Amniotic stem cell (primary cell): ENCODE results near the gene MDFI.
"Not testable (repeated sequence)": the region's sequence is repeated elsewhere in the genome, so short reads cannot be mapped to it uniquely, and the experiment has no call there.

Source experiments
- DNase-seq: peaks from one replicate; lab custom pipeline; 2025; lab: John Stamatoyannopoulos, UW

MDFI gene

GRCh38 chr6:41602864-41603608 is 35.2 kb upstream of the MDFI start:
- DNase-seq: peak; percentile 51

GRCh38 chr6:41604006-41604405 is 34.3 kb upstream of the MDFI start:
- DNase-seq: no peak

- DNase-seq: no peak
Observed at GRCh38 chr6:41605649-41606048, 32.6 kb upstream of the MDFI start.

- no peak for DNase-seq
Observed at GRCh38 chr6:41607036-41607435, 31.2 kb upstream of the MDFI start.

- no peak for DNase-seq
Observed at GRCh38 chr6:41607736-41608135, 30.5 kb upstream of the MDFI start.

GRCh38 chr6:41608443-41609151 is 29.7 kb upstream of the MDFI start:
- no peak for DNase-seq

GRCh38 chr6:41614715-41615114 is 23.6 kb upstream of the MDFI start:
- DNase-seq: no peak

- no peak for DNase-seq
Observed at GRCh38 chr6:41615311-41615710, 23.0 kb upstream of the MDFI start.

- no peak for DNase-seq
Observed at GRCh38 chr6:41618598-41618997, 19.7 kb upstream of the MDFI start.

GRCh38 chr6:41619193-41619592 is 19.1 kb upstream of the MDFI start:
- not testable (repeated sequence) for DNase-seq

GRCh38 chr6:41621367-41621766 is 16.9 kb upstream of the MDFI start:
- no peak for DNase-seq

- DNase-seq: no peak
Observed at GRCh38 chr6:41621802-41622201, 16.5 kb upstream of the MDFI start.

GRCh38 chr6:41622206-41622988 is 15.9 kb upstream of the MDFI start:
- no peak for DNase-seq

- DNase-seq: no peak
Observed at GRCh38 chr6:41623330-41623729, 14.9 kb upstream of the MDFI start.

GRCh38 chr6:41624621-41625380 is 13.5 kb upstream of the MDFI start:
- no peak for DNase-seq

- DNase-seq: no peak
Observed at GRCh38 chr6:41625442-41625841, 12.8 kb upstream of the MDFI start.

- DNase-seq: no peak
Observed at GRCh38 chr6:41626022-41626421, 12.2 kb upstream of the MDFI start.

- DNase-seq: no peak
Observed at GRCh38 chr6:41626917-41627316, 11.4 kb upstream of the MDFI start.

- DNase-seq: no peak
Observed at GRCh38 chr6:41629128-41629527, 9.1 kb upstream of the MDFI start.

- no peak for DNase-seq
Observed at GRCh38 chr6:41630069-41630468, 8.2 kb upstream of the MDFI start.

GRCh38 chr6:41630946-41631345 is 7.3 kb upstream of the MDFI start:
- no peak for DNase-seq

GRCh38 chr6:41633056-41633634 is 5.1 kb upstream of the MDFI start:
- DNase-seq: no peak
